ENCODE measurements around the gene TFF2.

TFF2 gene

GRCh38 chr21:42307106-42307505, 43.7 kb downstream of the TFF2 start:
- H3K4me3 ChIP-seq (ENCODE audit: low read depth, low read length), result no peak overlapping the region
- DNase-seq, result no peak
- no peak overlapping the region for H3K27ac ChIP-seq
- no peak for TF ChIP-seq CTCF (IDR thresholded peaks at IDR 0.05; ENCODE audit: low read depth, low read length, missing control alignments)
- H3K36me3 ChIP-seq (replicated peaks), result no peaks in the 10 kb centered on the region
- H3K27me3 ChIP-seq (replicated peaks), result no peaks in the 10 kb centered on the region
- in situ Hi-C loops (cut with HindIII; ENCODE audit: low pct_ligation_motif_present, low sequenced_read_pairs), result no loop called here

GRCh38 chr21:42306366-42307035, 44.3 kb downstream of the TFF2 start:
- H3K36me3 ChIP-seq (replicated peaks), result no peaks in the 10 kb centered on the region
- H3K4me3 ChIP-seq (ENCODE audit: low read depth, low read length), result no peak overlapping the region
- no peaks in the 10 kb centered on the region for H3K27me3 ChIP-seq (replicated peaks)
- H3K27ac ChIP-seq, result no peak overlapping the region
- no peak for TF ChIP-seq CTCF (IDR thresholded peaks at IDR 0.05; ENCODE audit: low read depth, low read length, missing control alignments)
- DNase-seq, result no peak
- in situ Hi-C loops (cut with HindIII; ENCODE audit: low pct_ligation_motif_present, low sequenced_read_pairs), result no loop called here

GRCh38 chr21:42305707-42306147, 45.1 kb downstream of the TFF2 start:
- in situ Hi-C loops (cut with HindIII; ENCODE audit: low pct_ligation_motif_present, low sequenced_read_pairs), result no loop called here
- no peak for DNase-seq
- TF ChIP-seq CTCF (IDR thresholded peaks at IDR 0.05; ENCODE audit: low read depth, low read length, missing control alignments), result no peak
- no peak overlapping the region for H3K27ac ChIP-seq
- H3K27me3 ChIP-seq (replicated peaks), result no peaks in the 10 kb centered on the region
- H3K4me3 ChIP-seq (ENCODE audit: low read depth, low read length), result no peak overlapping the region
- H3K36me3 ChIP-seq (replicated peaks), result no peaks in the 10 kb centered on the region

- in situ Hi-C loops (cut with HindIII; ENCODE audit: low pct_ligation_motif_present, low sequenced_read_pairs), result no loop called here
- Histone ChIP-seq H3K27me3 (replicated peaks) (no peaks in the 10 kb centered on the region), H3K36me3 (replicated peaks) (no peaks in the 10 kb centered on the region), H3K27ac (no peak overlapping the region), H3K4me3 (ENCODE audit: low read depth, low read length) (no peak overlapping the region)
- DNase-seq, result no peak
- no peak for TF ChIP-seq CTCF (IDR thresholded peaks at IDR 0.05; ENCODE audit: low read depth, low read length, missing control alignments)
Measured at GRCh38 chr21:42304556-42305454, 46.0 kb downstream of the TFF2 start.

- no peak for TF ChIP-seq CTCF (IDR thresholded peaks at IDR 0.05; ENCODE audit: low read depth, low read length, missing control alignments)
- H3K27ac ChIP-seq, result no peak overlapping the region
- H3K4me3 ChIP-seq (ENCODE audit: low read depth, low read length), result no peak overlapping the region
- no peaks in the 10 kb centered on the region for H3K27me3 ChIP-seq (replicated peaks)
- DNase-seq, result no peak
- in situ Hi-C loops (cut with HindIII; ENCODE audit: low pct_ligation_motif_present, low sequenced_read_pairs), result no loop called here
- H3K36me3 ChIP-seq (replicated peaks), result no peaks in the 10 kb centered on the region
Measured at GRCh38 chr21:42303443-42303842, 47.4 kb downstream of the TFF2 start.

Data from brain microvascular endothelial cell (primary cell).